CD4-positive, alpha-beta T cell treated with Interleukin-12 subunit alpha and Interleukin-12 subunit beta, for 1 hour (primary cell): ENCODE results near the gene ZNF862.

Experiments
- DNase-seq: peaks from one replicate; pipeline ENCODE4 v3.0.0-alpha.2; 2020

Gene ZNF862

GRCh38 chr7:149811831-149812490, 26.2 kb upstream of the ZNF862 start:
- no peak for DNase-seq

GRCh38 chr7:149813254-149814035, 24.7 kb upstream of the ZNF862 start:
- DNase-seq, result no peak

- no peak for DNase-seq
These were observed 23.7 kb upstream of the ZNF862 start for GRCh38 chr7:149814494-149814893.

GRCh38 chr7:149815121-149815520, 23.1 kb upstream of the ZNF862 start:
- DNase-seq, result no peak

- DNase-seq, result no peak
These were observed 22.4 kb upstream of the ZNF862 start for GRCh38 chr7:149815661-149816266.

GRCh38 chr7:149816267-149816751, 21.9 kb upstream of the ZNF862 start:
- DNase-seq, result no peak

GRCh38 chr7:149816794-149817193, 21.4 kb upstream of the ZNF862 start:
- DNase-seq, result no peak

GRCh38 chr7:149817301-149817771, 20.8 kb upstream of the ZNF862 start:
- DNase-seq, result no peak

- no peak for DNase-seq
These were observed 20.2 kb upstream of the ZNF862 start for GRCh38 chr7:149817836-149818535.

- DNase-seq, result no peak
These were observed 19.7 kb upstream of the ZNF862 start for GRCh38 chr7:149818536-149818840.

GRCh38 chr7:149819141-149819960, 18.8 kb upstream of the ZNF862 start:
- no peak for DNase-seq

GRCh38 chr7:149819961-149820340, 18.2 kb upstream of the ZNF862 start:
- no peak for DNase-seq

GRCh38 chr7:149820622-149821190, 17.5 kb upstream of the ZNF862 start:
- no peak for DNase-seq

- DNase-seq, result no peak
These were observed 16.7 kb upstream of the ZNF862 start for GRCh38 chr7:149821191-149822148.

- DNase-seq, result no peak
These were observed 15.7 kb upstream of the ZNF862 start for GRCh38 chr7:149822353-149822943.

- no peak for DNase-seq
These were observed 15.0 kb upstream of the ZNF862 start for GRCh38 chr7:149823191-149823630.

GRCh38 chr7:149823631-149824199, 14.5 kb upstream of the ZNF862 start:
- no peak for DNase-seq

GRCh38 chr7:149824301-149824741, 13.9 kb upstream of the ZNF862 start:
- no peak for DNase-seq

GRCh38 chr7:149824748-149825566, 13.2 kb upstream of the ZNF862 start:
- DNase-seq, result no peak
